Measurements from ENCODE around the gene LAMB4. TPM values are rescaled to one million over a fixed set of nuclear protein-coding genes. Genes with fewer than 3 reads are reported as not detected.

Gene LAMB4
- total and polyA plus RNA-seq, 10 donors, result 0.03 to 0.94 (median 0.22) TPM; not detected in 2

GRCh38 chr7:108079276-108079647, 50.9 kb downstream of the LAMB4 start:
- H3K4me1 ChIP-seq, result no peaks in the 10 kb centered on the region
- no peak overlapping the region for H3K27ac ChIP-seq
- H3K36me3 ChIP-seq, result no peaks in the 10 kb centered on the region
- intact Hi-C loops (cut with DNase I; ENCODE audit: low total_unique reads), result no loop called here
- no peak for TF ChIP-seq POLR2A (IDR thresholded peaks at IDR 0.05)
- TF ChIP-seq CTCF (IDR thresholded peaks at IDR 0.05 in 8 of 11, conservative IDR thresholded peaks at IDR 0.05 in 3 of 11), result no peak
- no peak for TF ChIP-seq POLR2AphosphoS5 (IDR thresholded peaks at IDR 0.05)
- no peak for DNase-seq
- peaks cover 0 to 17% (median 4%) of the 10 kb centered on the region in 8 donors for H3K9me3 ChIP-seq
- no peak overlapping the region for H3K4me3 ChIP-seq
- WGBS, 5 donors, result 88 to 97% (median 92%) methylated on average over 1 of the region's 1 CpG
- H3K27me3 ChIP-seq (replicated peaks in 1 of 7), result no peaks in the 10 kb centered on the region

DNA sequence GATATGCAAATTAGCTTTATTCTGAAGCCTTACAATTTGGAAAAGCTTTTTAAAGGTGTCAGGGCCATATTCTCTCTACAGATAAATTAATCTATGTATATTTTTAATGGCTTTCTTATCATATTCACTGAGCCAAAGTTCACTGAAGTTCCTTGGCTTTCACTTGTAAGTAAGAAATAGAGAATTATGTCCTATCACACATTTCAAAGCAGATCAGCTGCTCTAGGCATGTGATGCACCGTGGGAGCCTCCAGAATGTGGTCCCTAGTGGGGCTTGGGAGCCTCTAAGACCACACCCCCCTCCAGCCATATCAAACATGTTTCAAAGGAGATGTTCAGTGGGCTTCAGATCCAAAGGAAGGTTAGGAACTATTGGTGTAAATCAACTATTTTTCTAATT, 51.5 kb downstream of the LAMB4 start:
- H3K36me3 ChIP-seq, result no peaks in the 10 kb centered on the region
- H3K27ac ChIP-seq, result no peak overlapping the region
- H3K9me3 ChIP-seq, result peaks cover 0 to 17% (median 4%) of the 10 kb centered on the region in 8 donors
- no peaks in the 10 kb centered on the region for H3K4me1 ChIP-seq
- H3K4me3 ChIP-seq, result no peak overlapping the region
- H3K27me3 ChIP-seq (replicated peaks in 1 of 7), result no peaks in the 10 kb centered on the region
- intact Hi-C loops (cut with DNase I; ENCODE audit: low total_unique reads), result no loop called here
- 68 to 96% (median 89%) methylated on average over 1 of the region's 1 CpG for WGBS, 5 donors
- no peak for DNase-seq
- TF ChIP-seq POLR2A (IDR thresholded peaks at IDR 0.05), result no peak
- TF ChIP-seq POLR2AphosphoS5 (IDR thresholded peaks at IDR 0.05), result no peak
- TF ChIP-seq CTCF (IDR thresholded peaks at IDR 0.05 in 8 of 11, conservative IDR thresholded peaks at IDR 0.05 in 3 of 11), result no peak

DNA sequence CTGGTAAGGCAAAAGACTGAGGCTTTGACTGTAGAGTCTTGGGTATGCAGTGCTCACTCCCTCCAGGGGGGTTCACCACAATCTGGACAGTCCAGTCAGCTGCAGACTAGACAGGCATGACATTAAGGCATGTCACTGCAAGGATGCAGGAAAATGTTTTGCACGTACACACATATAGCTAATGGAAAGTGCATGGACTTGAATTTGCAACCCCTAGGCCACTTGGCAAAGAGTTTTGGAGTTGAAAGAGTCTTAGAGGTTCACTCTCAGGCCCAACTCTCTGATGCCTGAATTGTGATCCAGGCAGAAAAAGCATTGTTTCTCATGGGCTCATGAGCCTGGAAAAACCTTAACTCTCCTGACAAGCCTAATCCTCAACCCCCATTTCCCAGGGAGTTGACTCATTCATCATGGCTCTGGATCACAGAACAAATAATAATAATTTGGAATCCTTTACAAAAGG, 51.9 kb downstream of the LAMB4 start:
- no peak for DNase-seq
- Histone ChIP-seq H3K9me3 (peaks cover 0 to 17% (median 4%) of the 10 kb centered on the region in 8 donors), H3K27ac (no peak overlapping the region), H3K4me3 (no peak overlapping the region), H3K27me3 (replicated peaks in 1 of 7) (no peaks in the 10 kb centered on the region), H3K4me1 (no peaks in the 10 kb centered on the region), H3K36me3 (no peaks in the 10 kb centered on the region)
- no peak for TF ChIP-seq CTCF (IDR thresholded peaks at IDR 0.05 in 8 of 11, conservative IDR thresholded peaks at IDR 0.05 in 3 of 11)
- no peak for TF ChIP-seq POLR2A (IDR thresholded peaks at IDR 0.05)
- TF ChIP-seq POLR2AphosphoS5 (IDR thresholded peaks at IDR 0.05), result no peak
- WGBS, 5 donors, result 73 to 90% (median 86%) methylated on average over 1 of the region's 1 CpG
- intact Hi-C loops (cut with DNase I; ENCODE audit: low total_unique reads), result no loop called here

DNA sequence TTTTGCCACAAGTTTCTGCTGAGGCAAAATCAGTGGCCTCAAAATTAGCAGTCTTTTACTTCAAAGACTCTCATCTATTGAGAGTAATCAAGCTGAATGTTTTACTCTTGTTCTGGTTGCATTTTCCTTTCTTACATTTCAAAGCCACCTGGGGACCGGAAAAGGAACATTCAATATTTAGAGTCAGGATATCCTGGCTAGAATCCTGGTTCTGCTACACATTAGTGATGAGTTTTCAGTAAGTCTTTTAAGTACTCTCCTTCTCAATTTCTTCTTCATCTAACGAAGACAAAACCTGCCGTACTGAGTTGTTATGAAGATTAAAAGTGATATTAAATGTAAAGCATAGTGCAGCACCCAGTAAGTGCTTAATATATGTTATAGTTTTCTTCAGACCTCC, 52.5 kb downstream of the LAMB4 start:
- no peak for TF ChIP-seq POLR2AphosphoS5 (IDR thresholded peaks at IDR 0.05)
- TF ChIP-seq CTCF (IDR thresholded peaks at IDR 0.05 in 8 of 11, conservative IDR thresholded peaks at IDR 0.05 in 3 of 11), result no peak
- no peak for TF ChIP-seq POLR2A (IDR thresholded peaks at IDR 0.05)
- H3K27ac ChIP-seq, result no peak overlapping the region
- no peaks in the 10 kb centered on the region for H3K36me3 ChIP-seq
- H3K4me3 ChIP-seq, result no peak overlapping the region
- no peaks in the 10 kb centered on the region for H3K27me3 ChIP-seq (replicated peaks in 1 of 7)
- WGBS, 5 donors, result 60 to 69% (median 66%) methylated on average over 3 of the region's 3 CpGs
- H3K4me1 ChIP-seq, result no peaks in the 10 kb centered on the region
- DNase-seq, result no peak
- H3K9me3 ChIP-seq, result peaks cover 0 to 17% (median 4%) of the 10 kb centered on the region in 8 donors
- intact Hi-C loops (cut with DNase I; ENCODE audit: low total_unique reads), result no loop called here
